ENCODE measurements around the gene PCP4. TPM values are rescaled to one million over a fixed set of nuclear protein-coding genes. Genes with fewer than 3 reads are reported as not detected.

PCP4 gene
- total RNA-seq, 1 donor from 2014 or later, result not detected

GRCh38 chr21:39849014-39849655 is 18.1 kb upstream of the PCP4 start:
- Mint-ChIP-seq H3K4me3 (ENCODE audit: low read depth) (no peak overlapping the region), H3K9me3 (peaks cover 5% of the 10 kb centered on the region), H3K4me1 (ENCODE audit: low read depth) (no peaks in the 10 kb centered on the region), H3K36me3 (ENCODE audit: low read depth) (no peaks in the 10 kb centered on the region), H3K27ac (no peak overlapping the region), H3K27me3 (ENCODE audit: low read depth) (no peaks in the 10 kb centered on the region)
- DNase-seq (ENCODE audit: low spot score), result no peak
- intact Hi-C loops (cut with micrococcal nuclease), result no loop called here

- H3K27ac Mint-ChIP-seq, result no peak overlapping the region
- intact Hi-C loops (cut with micrococcal nuclease), result no loop called here
- no peaks in the 10 kb centered on the region for H3K27me3 Mint-ChIP-seq (ENCODE audit: low read depth)
- H3K4me1 Mint-ChIP-seq (ENCODE audit: low read depth), result no peaks in the 10 kb centered on the region
- peaks cover 4% of the 10 kb centered on the region for H3K9me3 Mint-ChIP-seq
- no peak overlapping the region for H3K4me3 Mint-ChIP-seq (ENCODE audit: low read depth)
- no peaks in the 10 kb centered on the region for H3K36me3 Mint-ChIP-seq (ENCODE audit: low read depth)
- DNase-seq (ENCODE audit: low spot score), result no peak
These were observed 16.9 kb upstream of the PCP4 start for GRCh38 chr21:39850333-39850732.

GRCh38 chr21:39851002-39851618 is 16.1 kb upstream of the PCP4 start:
- no peak for DNase-seq (ENCODE audit: low spot score)

GRCh38 chr21:39852021-39852721 is 15.1 kb upstream of the PCP4 start:
- H3K27ac Mint-ChIP-seq, result no peak overlapping the region
- no peaks in the 10 kb centered on the region for H3K36me3 Mint-ChIP-seq (ENCODE audit: low read depth)
- DNase-seq (ENCODE audit: low spot score), result no peak
- no peaks in the 10 kb centered on the region for H3K27me3 Mint-ChIP-seq (ENCODE audit: low read depth)
- no peaks in the 10 kb centered on the region for H3K4me1 Mint-ChIP-seq (ENCODE audit: low read depth)
- intact Hi-C loops (cut with micrococcal nuclease), result no loop called here
- H3K4me3 Mint-ChIP-seq (ENCODE audit: low read depth), result no peak overlapping the region
- H3K9me3 Mint-ChIP-seq, result peaks cover 10% of the 10 kb centered on the region

More at GRCh38 chr21:39851002-39851618, 16.1 kb upstream of the PCP4 start:
- H3K9me3 Mint-ChIP-seq, result peaks cover 4% of the 10 kb centered on the region
- no peak overlapping the region for H3K4me3 Mint-ChIP-seq (ENCODE audit: low read depth)
- H3K27me3 Mint-ChIP-seq (ENCODE audit: low read depth), result no peaks in the 10 kb centered on the region
- intact Hi-C loops (cut with micrococcal nuclease), result no loop called here
- H3K4me1 Mint-ChIP-seq (ENCODE audit: low read depth), result no peaks in the 10 kb centered on the region
- no peaks in the 10 kb centered on the region for H3K36me3 Mint-ChIP-seq (ENCODE audit: low read depth)
- H3K27ac Mint-ChIP-seq, result no peak overlapping the region

- no peak overlapping the region for H3K4me3 Mint-ChIP-seq (ENCODE audit: low read depth)
These were observed 14.3 kb upstream of the PCP4 start for GRCh38 chr21:39852726-39853500.

GRCh38 chr21:39854572-39854971 is 12.7 kb upstream of the PCP4 start:
- DNase-seq (ENCODE audit: low spot score), result no peak
- H3K27ac Mint-ChIP-seq, result no peak overlapping the region
- no peaks in the 10 kb centered on the region for H3K36me3 Mint-ChIP-seq (ENCODE audit: low read depth)
- H3K4me1 Mint-ChIP-seq (ENCODE audit: low read depth), result no peaks in the 10 kb centered on the region
- peaks cover 11% of the 10 kb centered on the region for H3K9me3 Mint-ChIP-seq
- intact Hi-C loops (cut with micrococcal nuclease), result no loop called here
- H3K4me3 Mint-ChIP-seq (ENCODE audit: low read depth), result no peak overlapping the region
- H3K27me3 Mint-ChIP-seq (ENCODE audit: low read depth), result no peaks in the 10 kb centered on the region

More at GRCh38 chr21:39852726-39853500, 14.3 kb upstream of the PCP4 start:
- H3K27ac Mint-ChIP-seq, result no peak overlapping the region
- H3K4me1 Mint-ChIP-seq (ENCODE audit: low read depth), result no peaks in the 10 kb centered on the region
- H3K27me3 Mint-ChIP-seq (ENCODE audit: low read depth), result no peaks in the 10 kb centered on the region
- H3K9me3 Mint-ChIP-seq, result peaks cover 11% of the 10 kb centered on the region
- intact Hi-C loops (cut with micrococcal nuclease), result no loop called here
- no peak for DNase-seq (ENCODE audit: low spot score)
- H3K36me3 Mint-ChIP-seq (ENCODE audit: low read depth), result no peaks in the 10 kb centered on the region

GRCh38 chr21:39855595-39855994 is 11.6 kb upstream of the PCP4 start:
- H3K4me1 Mint-ChIP-seq (ENCODE audit: low read depth), result no peaks in the 10 kb centered on the region
- no peaks in the 10 kb centered on the region for H3K36me3 Mint-ChIP-seq (ENCODE audit: low read depth)
- no peak for DNase-seq (ENCODE audit: low spot score)
- H3K27me3 Mint-ChIP-seq (ENCODE audit: low read depth), result no peaks in the 10 kb centered on the region
- H3K9me3 Mint-ChIP-seq, result peaks cover 16% of the 10 kb centered on the region
- H3K4me3 Mint-ChIP-seq (ENCODE audit: low read depth), result no peak overlapping the region
- intact Hi-C loops (cut with micrococcal nuclease), result no loop called here
- no peak overlapping the region for H3K27ac Mint-ChIP-seq

- intact Hi-C loops (cut with micrococcal nuclease), result no loop called here
- H3K4me3 Mint-ChIP-seq (ENCODE audit: low read depth), result no peak overlapping the region
- DNase-seq (ENCODE audit: low spot score), result no peak
- no peaks in the 10 kb centered on the region for H3K27me3 Mint-ChIP-seq (ENCODE audit: low read depth)
- H3K4me1 Mint-ChIP-seq (ENCODE audit: low read depth), result no peaks in the 10 kb centered on the region
- H3K9me3 Mint-ChIP-seq, result peaks cover 13% of the 10 kb centered on the region
- H3K27ac Mint-ChIP-seq, result no peak overlapping the region
- no peaks in the 10 kb centered on the region for H3K36me3 Mint-ChIP-seq (ENCODE audit: low read depth)
These were observed 6.6 kb upstream of the PCP4 start for GRCh38 chr21:39860600-39860999.

- Mint-ChIP-seq H3K4me1 (ENCODE audit: low read depth) (no peaks in the 10 kb centered on the region), H3K27ac (no peak overlapping the region), H3K27me3 (ENCODE audit: low read depth) (no peaks in the 10 kb centered on the region), H3K9me3 (peaks cover 6% of the 10 kb centered on the region), H3K36me3 (ENCODE audit: low read depth) (no peaks in the 10 kb centered on the region), H3K4me3 (ENCODE audit: low read depth) (no peak overlapping the region)
- DNase-seq (ENCODE audit: low spot score), result no peak
- intact Hi-C loops (cut with micrococcal nuclease), result no loop called here
These were observed 4.1 kb upstream of the PCP4 start for GRCh38 chr21:39863111-39863510.

GRCh38 chr21:39866093-39866492 is 1.1 kb upstream of the PCP4 start:
- H3K27ac Mint-ChIP-seq, result no peak overlapping the region
- no peaks in the 10 kb centered on the region for H3K9me3 Mint-ChIP-seq
- no peaks in the 10 kb centered on the region for H3K27me3 Mint-ChIP-seq (ENCODE audit: low read depth)
- intact Hi-C loops (cut with micrococcal nuclease), result no loop called here
- no peak for DNase-seq (ENCODE audit: low spot score)
- no peak overlapping the region for H3K4me3 Mint-ChIP-seq (ENCODE audit: low read depth)
- H3K36me3 Mint-ChIP-seq (ENCODE audit: low read depth), result no peaks in the 10 kb centered on the region
- no peaks in the 10 kb centered on the region for H3K4me1 Mint-ChIP-seq (ENCODE audit: low read depth)

GRCh38 chr21:39869141-39869818 is 2.0 kb downstream of the PCP4 start:
- Mint-ChIP-seq H3K4me3 (ENCODE audit: low read depth) (no peak overlapping the region), H3K9me3 (no peaks in the 10 kb centered on the region), H3K36me3 (ENCODE audit: low read depth) (no peaks in the 10 kb centered on the region), H3K27me3 (ENCODE audit: low read depth) (no peaks in the 10 kb centered on the region), H3K27ac (no peak overlapping the region), H3K4me1 (ENCODE audit: low read depth) (no peaks in the 10 kb centered on the region)
- DNase-seq (ENCODE audit: low spot score), result no peak
- intact Hi-C loops (cut with micrococcal nuclease), result no loop called here

GRCh38 chr21:39873687-39874086 is 6.4 kb downstream of the PCP4 start:
- H3K27ac Mint-ChIP-seq, result no peak overlapping the region
- no peaks in the 10 kb centered on the region for H3K4me1 Mint-ChIP-seq (ENCODE audit: low read depth)
- no peaks in the 10 kb centered on the region for H3K36me3 Mint-ChIP-seq (ENCODE audit: low read depth)
- no peaks in the 10 kb centered on the region for H3K9me3 Mint-ChIP-seq
- no peaks in the 10 kb centered on the region for H3K27me3 Mint-ChIP-seq (ENCODE audit: low read depth)
- DNase-seq (ENCODE audit: low spot score), result no peak
- no peak overlapping the region for H3K4me3 Mint-ChIP-seq (ENCODE audit: low read depth)
- intact Hi-C loops (cut with micrococcal nuclease), result no loop called here

All from activated T-helper 2 cell treated with anti-CD3 and anti-CD28 coated beads, Interferon-gamma antibody, Interleukin-2, Interleukin-4, amounts not matched to agents 10 μg/mL and 5 μg/mL and 100 μg/mL, durations not matched to agents 14 hours and 24 hours and 36 hours (primary cell).